Neural cell (in vitro differentiated cells): Measurements from ENCODE around the gene ZBTB7C. TPM values are rescaled to one million over a fixed set of nuclear protein-coding genes. Genes with fewer than 3 reads are reported as not detected.

Source experiments
- H2AFZ ChIP-seq: fragments of 200-600, 300-800 bp; sonication (generic), shearing (Covaris generic); 2 replicates; pipeline ENCODE4 v1.6.0; 2014; ENCODE audit warnings: low read depth, mild to moderate bottlenecking, antibody characterized with exemption, low read length, moderate library complexity
- H3F3A ChIP-seq: fragments of 200-600 bp; shearing (Covaris generic); 2 replicates; pipeline ENCODE4 v1.6.1; 2016; ENCODE audit warnings: mild to moderate bottlenecking, moderate library complexity, mixed read lengths, antibody characterized with exemption, low read length; ENCODE audit not compliant: insufficient read depth, poor library complexity, severe bottlenecking
- H3K27ac ChIP-seq: fragments of 200-600, 300-800 bp; sonication (generic), shearing (Covaris generic); 2 replicates; pipeline ENCODE4 v1.5.1; 2014; ENCODE audit warnings: mild to moderate bottlenecking, low read length, moderate library complexity
- H3K27me3 ChIP-seq: fragments of 300-800, 200-600 bp; sonication (generic), shearing (Covaris generic); 2 replicates; pipeline ENCODE4 v1.6.0; 2014; ENCODE audit warnings: mild to moderate bottlenecking, low read depth, low read length, moderate library complexity; ENCODE audit not compliant: insufficient read depth
- H3K36me3 ChIP-seq: fragments of 300-800, 200-600 bp; sonication (generic), shearing (Covaris generic); 2 replicates; pipeline ENCODE4 v1.5.1; 2014; ENCODE audit warnings: mild to moderate bottlenecking, antibody characterized with exemption, low read length, moderate library complexity; ENCODE audit not compliant: insufficient read depth
- H3K4me2 ChIP-seq: fragments of 300-800, 200-600 bp; sonication (generic), shearing (Covaris generic); 2 replicates; pipeline ENCODE4 v1.6.0; 2014; ENCODE audit warnings: mild to moderate bottlenecking, low read length
- H3K4me3 ChIP-seq: fragments of 300-800, 200-600 bp; sonication (generic), shearing (Covaris generic); 2 replicates; pipeline ENCODE4 v1.5.1; 2014; ENCODE audit warnings: mild to moderate bottlenecking, low read length, moderate library complexity
- H3K79me2 ChIP-seq: fragments of 200-600 bp; shearing (Covaris generic); replicated peaks from 2 replicates; pipeline ENCODE4 v1.6.0; 2014; ENCODE audit warnings: mild to moderate bottlenecking, low read length, moderate library complexity; ENCODE audit not compliant: insufficient read depth
- H3K9ac ChIP-seq: fragments of 300-800, 200-600 bp; sonication (generic), shearing (Covaris generic); 2 replicates; pipeline ENCODE4 v1.6.1; 2016; ENCODE audit warnings: mild to moderate bottlenecking, low read length, mixed read lengths
- H3K9me2 ChIP-seq: fragments of 200-600 bp; shearing (Covaris generic); 2 replicates; pipeline ENCODE4 v1.6.1; 2016; ENCODE audit warnings: mild to moderate bottlenecking, low read length, mixed read lengths; ENCODE audit not compliant: insufficient read depth
- H3K9me3 ChIP-seq: fragments of 200-600, 300-800 bp; sonication (generic), shearing (Covaris generic); 2 replicates; pipeline ENCODE4 v1.6.1; 2016; ENCODE audit warnings: mild to moderate bottlenecking, mixed run types, low read length, moderate library complexity, mixed read lengths
- H4K20me1 ChIP-seq: fragments of 200-600 bp; shearing (Covaris generic); 2 replicates; pipeline ENCODE4 v1.6.1; 2016; ENCODE audit warnings: mild to moderate bottlenecking, mixed run types; ENCODE audit not compliant: insufficient read depth
- EP300 ChIP-seq: fragments of 450-650 bp; conservative IDR thresholded peaks from 2 replicates; pipeline ENCODE4 v1.6.1; 2014; ENCODE audit warnings: antibody characterized with exemption, mild to moderate bottlenecking, moderate library complexity; ENCODE audit not compliant: poor library complexity, severe bottlenecking
- EZH2 ChIP-seq: fragments of 200-600, 300-800 bp; shearing (Covaris generic), sonication (generic); IDR thresholded peaks from 2 replicates; pipeline ENCODE4 v1.6.1; 2014; ENCODE audit warnings: antibody characterized with exemption, low read length, borderline replicate concordance, mild to moderate bottlenecking; ENCODE audit not compliant: insufficient read depth, poor library complexity, severe bottlenecking
- MXI1 ChIP-seq: fragments of 450-650 bp; conservative IDR thresholded peaks from 2 replicates; pipeline ENCODE4 v1.6.1; 2014; ENCODE audit warnings: antibody characterized with exemption, mild to moderate bottlenecking; ENCODE audit not compliant: poor library complexity, severe bottlenecking
- POLR2AphosphoS5 ChIP-seq: IDR thresholded peaks from 2 replicates; pipeline ENCODE4 v1.6.1; 2012
- RAD21 ChIP-seq: fragments of 450-650 bp; conservative IDR thresholded peaks from 2 replicates; pipeline ENCODE4 v1.6.1; 2014; ENCODE audit warnings: antibody characterized with exemption, mild to moderate bottlenecking, moderate library complexity
- SMC3 ChIP-seq: fragments of 450-650 bp; conservative IDR thresholded peaks from 2 replicates; pipeline ENCODE4 v1.6.1; 2014; ENCODE audit warnings: antibody characterized with exemption, mild to moderate bottlenecking, moderate library complexity; ENCODE audit not compliant: poor library complexity
- TAF1 ChIP-seq: IDR thresholded peaks from 2 replicates; pipeline ENCODE4 v1.6.1; 2012; ENCODE audit warnings: low read depth
- polyA plus RNA-seq: library from polyadenylated mRNA; depleted of rRNA; stranded (reverse); fragments of >200 nt; gene quantifications from 2 replicates; pipeline ENCODE4 v1.2.3, GENCODE V29; 2014
- TF ChIP-seq, protein P1 (sequence below): IDR thresholded peaks from 2 replicates; pipeline ENCODE4 v1.6.1; 2012; ENCODE audit warnings: borderline replicate concordance
- TF ChIP-seq, protein P2 (sequence below): fragments of 450-650 bp; IDR thresholded peaks from 2 replicates; pipeline ENCODE4 v1.5.1; 2014; ENCODE audit warnings: antibody characterized with exemption, mild to moderate bottlenecking, moderate library complexity; ENCODE audit not compliant: poor library complexity, severe bottlenecking

ZBTB7C gene
- polyA plus RNA-seq, 1 donor from 2014 or later, result 2.4 TPM

DNA sequence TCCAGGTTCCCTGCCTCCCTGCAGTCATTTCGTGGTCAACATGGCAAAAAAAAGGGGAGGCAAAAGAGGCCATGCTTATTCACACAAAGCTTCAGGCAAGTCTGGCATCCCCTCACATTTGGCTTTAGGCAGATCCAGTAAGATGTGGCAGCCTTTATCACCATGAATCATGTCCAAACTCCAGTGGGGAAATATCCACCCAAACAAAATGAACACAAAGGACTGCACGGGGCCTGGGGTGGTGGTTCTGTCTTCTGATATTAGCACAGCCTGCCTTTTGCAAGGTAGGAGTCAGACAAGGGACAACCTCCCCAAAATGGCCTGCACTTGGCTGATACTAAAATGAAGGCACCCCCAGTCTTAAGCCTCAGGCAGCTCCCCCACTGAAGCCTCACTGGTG is 129.9 kb downstream of the ZBTB7C start:
- no peak overlapping the region for H2AFZ ChIP-seq
- no peak overlapping the region for H3K27ac ChIP-seq
- TF ChIP-seq, protein P1, sequence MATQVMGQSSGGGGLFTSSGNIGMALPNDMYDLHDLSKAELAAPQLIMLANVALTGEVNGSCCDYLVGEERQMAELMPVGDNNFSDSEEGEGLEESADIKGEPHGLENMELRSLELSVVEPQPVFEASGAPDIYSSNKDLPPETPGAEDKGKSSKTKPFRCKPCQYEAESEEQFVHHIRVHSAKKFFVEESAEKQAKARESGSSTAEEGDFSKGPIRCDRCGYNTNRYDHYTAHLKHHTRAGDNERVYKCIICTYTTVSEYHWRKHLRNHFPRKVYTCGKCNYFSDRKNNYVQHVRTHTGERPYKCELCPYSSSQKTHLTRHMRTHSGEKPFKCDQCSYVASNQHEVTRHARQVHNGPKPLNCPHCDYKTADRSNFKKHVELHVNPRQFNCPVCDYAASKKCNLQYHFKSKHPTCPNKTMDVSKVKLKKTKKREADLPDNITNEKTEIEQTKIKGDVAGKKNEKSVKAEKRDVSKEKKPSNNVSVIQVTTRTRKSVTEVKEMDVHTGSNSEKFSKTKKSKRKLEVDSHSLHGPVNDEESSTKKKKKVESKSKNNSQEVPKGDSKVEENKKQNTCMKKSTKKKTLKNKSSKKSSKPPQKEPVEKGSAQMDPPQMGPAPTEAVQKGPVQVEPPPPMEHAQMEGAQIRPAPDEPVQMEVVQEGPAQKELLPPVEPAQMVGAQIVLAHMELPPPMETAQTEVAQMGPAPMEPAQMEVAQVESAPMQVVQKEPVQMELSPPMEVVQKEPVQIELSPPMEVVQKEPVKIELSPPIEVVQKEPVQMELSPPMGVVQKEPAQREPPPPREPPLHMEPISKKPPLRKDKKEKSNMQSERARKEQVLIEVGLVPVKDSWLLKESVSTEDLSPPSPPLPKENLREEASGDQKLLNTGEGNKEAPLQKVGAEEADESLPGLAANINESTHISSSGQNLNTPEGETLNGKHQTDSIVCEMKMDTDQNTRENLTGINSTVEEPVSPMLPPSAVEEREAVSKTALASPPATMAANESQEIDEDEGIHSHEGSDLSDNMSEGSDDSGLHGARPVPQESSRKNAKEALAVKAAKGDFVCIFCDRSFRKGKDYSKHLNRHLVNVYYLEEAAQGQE, result no peak
- TF ChIP-seq RAD21, result no peak
- TF ChIP-seq SMC3, result no peak
- TF ChIP-seq TAF1, result no peak
- TF ChIP-seq, protein P2, sequence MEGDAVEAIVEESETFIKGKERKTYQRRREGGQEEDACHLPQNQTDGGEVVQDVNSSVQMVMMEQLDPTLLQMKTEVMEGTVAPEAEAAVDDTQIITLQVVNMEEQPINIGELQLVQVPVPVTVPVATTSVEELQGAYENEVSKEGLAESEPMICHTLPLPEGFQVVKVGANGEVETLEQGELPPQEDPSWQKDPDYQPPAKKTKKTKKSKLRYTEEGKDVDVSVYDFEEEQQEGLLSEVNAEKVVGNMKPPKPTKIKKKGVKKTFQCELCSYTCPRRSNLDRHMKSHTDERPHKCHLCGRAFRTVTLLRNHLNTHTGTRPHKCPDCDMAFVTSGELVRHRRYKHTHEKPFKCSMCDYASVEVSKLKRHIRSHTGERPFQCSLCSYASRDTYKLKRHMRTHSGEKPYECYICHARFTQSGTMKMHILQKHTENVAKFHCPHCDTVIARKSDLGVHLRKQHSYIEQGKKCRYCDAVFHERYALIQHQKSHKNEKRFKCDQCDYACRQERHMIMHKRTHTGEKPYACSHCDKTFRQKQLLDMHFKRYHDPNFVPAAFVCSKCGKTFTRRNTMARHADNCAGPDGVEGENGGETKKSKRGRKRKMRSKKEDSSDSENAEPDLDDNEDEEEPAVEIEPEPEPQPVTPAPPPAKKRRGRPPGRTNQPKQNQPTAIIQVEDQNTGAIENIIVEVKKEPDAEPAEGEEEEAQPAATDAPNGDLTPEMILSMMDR, result no peak
- no peak for TF ChIP-seq MXI1
- TF ChIP-seq EZH2, result no peak
- TF ChIP-seq EP300, result no peak
- TF ChIP-seq POLR2AphosphoS5, result no peak
- H3K79me2 ChIP-seq, result no peaks in the 10 kb centered on the region
- H3K36me3 ChIP-seq, result no peaks in the 10 kb centered on the region
- H3K4me3 ChIP-seq, result no peak overlapping the region
- no peaks in the 10 kb centered on the region for H3F3A ChIP-seq
- H3K4me2 ChIP-seq, result no peak overlapping the region
- no peak overlapping the region for H3K9ac ChIP-seq
- no peaks in the 10 kb centered on the region for H3K27me3 ChIP-seq
- no peaks in the 10 kb centered on the region for H3K9me2 ChIP-seq
- no peaks in the 10 kb centered on the region for H3K9me3 ChIP-seq
- no peaks in the 10 kb centered on the region for H4K20me1 ChIP-seq

DNA sequence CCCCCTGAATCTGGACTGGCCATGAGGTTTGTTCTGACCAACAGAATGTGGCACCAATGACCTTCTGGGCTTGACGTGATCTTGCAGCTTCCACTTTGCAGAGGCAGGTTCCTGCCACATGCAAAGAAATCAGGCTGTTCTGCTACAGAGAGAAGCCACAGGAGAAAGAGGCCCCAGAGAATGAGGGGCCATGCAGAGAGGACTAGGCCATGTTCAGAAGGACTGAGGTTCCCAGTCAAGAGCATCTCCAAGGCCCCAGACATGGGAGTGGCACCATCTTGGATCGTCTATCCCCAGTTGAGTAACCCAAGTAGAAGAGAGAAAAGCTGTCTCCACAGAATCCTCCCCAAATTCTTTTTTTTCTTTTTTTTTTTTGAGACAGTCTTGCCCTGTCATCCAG is 131.1 kb downstream of the ZBTB7C start:
- TF ChIP-seq MXI1 (no peak), POLR2AphosphoS5 (no peak), RAD21 (no peak), SMC3 (no peak)
- TF ChIP-seq, protein P2, result no peak
- TF ChIP-seq, protein P1, result no peak
- Histone ChIP-seq H4K20me1 (no peaks in the 10 kb centered on the region), H3K27ac (no peak overlapping the region), H3K4me3 (no peak overlapping the region), H3K9me2 (no peaks in the 10 kb centered on the region), H3K9me3 (no peaks in the 10 kb centered on the region), H3K36me3 (no peaks in the 10 kb centered on the region), H3K4me2 (no peak overlapping the region), H3K27me3 (no peaks in the 10 kb centered on the region), H3K9ac (no peak overlapping the region), H3K79me2 (no peaks in the 10 kb centered on the region), H3F3A (no peaks in the 10 kb centered on the region), H2AFZ (no peak overlapping the region)
